ENCODE measurements around the gene SLC30A5. TPM values are rescaled to one million over a fixed set of nuclear protein-coding genes. Genes with fewer than 3 reads are reported as not detected.

Gene SLC30A5
- total RNA-seq, 1 experiment from 2014 or later: 64.5 TPM

- Mint-ChIP-seq H3K9me3 (ENCODE audit: unreplicated experiment) (no peaks in the 10 kb centered on the region), H3K36me3 (ENCODE audit: insufficient read depth, unreplicated experiment) (peaks cover 36% of the 10 kb centered on the region)
Measured at GRCh38 chr5:69115526-69115925, 21.7 kb downstream of the SLC30A5 start.

GRCh38 chr5:69129413-69129812 lies 35.6 kb downstream of the SLC30A5 start:
- Mint-ChIP-seq H3K27ac (ENCODE audit: unreplicated experiment) (peak overlapping the region; percentile 32), H3K9me3 (ENCODE audit: unreplicated experiment) (no peaks in the 10 kb centered on the region), H3K4me3 (ENCODE audit: unreplicated experiment) (no peak overlapping the region), H3K4me1 (ENCODE audit: low read depth, unreplicated experiment) (peaks cover 5% of the 10 kb centered on the region), H3K36me3 (ENCODE audit: insufficient read depth, unreplicated experiment) (peaks cover 41% of the 10 kb centered on the region), H3K27me3 (ENCODE audit: insufficient read depth, unreplicated experiment) (no peaks in the 10 kb centered on the region)
- Histone ChIP-seq H3K9me3 (no peaks in the 10 kb centered on the region), H3K4me3 (ENCODE audit: low read depth, low read length) (no peak overlapping the region), H3K36me3 (ENCODE audit: control insufficient read depth, insufficient read depth, low read length) (no peaks in the 10 kb centered on the region; the same call in 1 of the 2 replicates), H3K27me3 (replicated peaks; ENCODE audit: control insufficient read depth, insufficient read depth, low read length) (no peaks in the 10 kb centered on the region), H3K4me1 (peaks cover 24% of the 10 kb centered on the region)
- intact Hi-C loops (cut with micrococcal nuclease; ENCODE audit: unreplicated experiment): no loop called here
- ChIA-PET POLR2A (no interaction called here), CTCF (no interaction called here)
- no peak for TF ChIP-seq CTCF (IDR thresholded peaks at IDR 0.05; ENCODE audit: insufficient read depth in 1 of 2, low read depth in 1 of 2, low read length in 1 of 2, severe bottlenecking in 1 of 2, unreplicated experiment in 1 of 2)
- no peak for DNase-seq
- BruUV-seq (replicated peaks): no TSS peak

More at GRCh38 chr5:69115526-69115925, 21.7 kb downstream of the SLC30A5 start:
- peaks cover 7% of the 10 kb centered on the region for H3K4me1 Mint-ChIP-seq (ENCODE audit: low read depth, unreplicated experiment)
- no peaks in the 10 kb centered on the region for H3K27me3 Mint-ChIP-seq (ENCODE audit: insufficient read depth, unreplicated experiment)
- ChIA-PET CTCF (no interaction called here), POLR2A (interaction anchor here (0.6 kb wide), 1 partner anchor 26 kb away, joined by 3 read pairs; no protein-coding TSS in a partner anchor)
- Histone ChIP-seq H3K9me3 (no peaks in the 10 kb centered on the region; the same call in 1 of the 2 replicates), H3K4me1 (no peaks in the 10 kb centered on the region), H3K4me3 (ENCODE audit: low read depth, low read length) (no peak overlapping the region), H3K27me3 (replicated peaks; ENCODE audit: control insufficient read depth, insufficient read depth, low read length) (no peaks in the 10 kb centered on the region), H3K36me3 (ENCODE audit: control insufficient read depth, insufficient read depth, low read length) (no peaks in the 10 kb centered on the region)
- no TSS peak for BruUV-seq (replicated peaks)
- intact Hi-C loops (cut with micrococcal nuclease; ENCODE audit: unreplicated experiment): no loop called here
- TF ChIP-seq CTCF (IDR thresholded peaks at IDR 0.05; ENCODE audit: insufficient read depth in 1 of 2, low read depth in 1 of 2, low read length in 1 of 2, severe bottlenecking in 1 of 2, unreplicated experiment in 1 of 2): no peak
- DNase-seq: no peak
- H3K4me3 Mint-ChIP-seq (ENCODE audit: unreplicated experiment): no peak overlapping the region
- no peak overlapping the region for H3K27ac Mint-ChIP-seq (ENCODE audit: unreplicated experiment)

GRCh38 chr5:69130241-69130640 lies 36.4 kb downstream of the SLC30A5 start:
- Mint-ChIP-seq H3K27ac (ENCODE audit: unreplicated experiment) (no peak overlapping the region), H3K4me1 (ENCODE audit: low read depth, unreplicated experiment) (peaks cover 5% of the 10 kb centered on the region), H3K4me3 (ENCODE audit: unreplicated experiment) (no peak overlapping the region), H3K36me3 (ENCODE audit: insufficient read depth, unreplicated experiment) (peaks cover 33% of the 10 kb centered on the region), H3K9me3 (ENCODE audit: unreplicated experiment) (no peaks in the 10 kb centered on the region), H3K27me3 (ENCODE audit: insufficient read depth, unreplicated experiment) (no peaks in the 10 kb centered on the region)
- no peaks in the 10 kb centered on the region for H3K27me3 ChIP-seq (replicated peaks; ENCODE audit: control insufficient read depth, insufficient read depth, low read length)
- no TSS peak for BruUV-seq (replicated peaks)
- POLR2A ChIA-PET: interaction anchor here (0.6 kb wide), 1 partner anchor 37 kb away, joined by 3 read pairs; the partner anchor contains the start of gene CCNB1
- CTCF ChIA-PET: interaction anchor here (0.9 kb wide), 1 partner anchor 37 kb away, joined by 7 read pairs; the partner anchor contains the start of gene SLC30A5
- peak in 1 of 2 experiments; percentile 29 for DNase-seq
- intact Hi-C loops (cut with micrococcal nuclease; ENCODE audit: unreplicated experiment): loop anchor here (2.0 kb wide), 1 partner anchor 37 kb away; the partner anchor contains the start of gene CCNB1
- no peak overlapping the region for H3K4me3 ChIP-seq (ENCODE audit: low read depth, low read length)
- H3K36me3 ChIP-seq (ENCODE audit: control insufficient read depth, insufficient read depth, low read length): no peaks in the 10 kb centered on the region
- H3K9me3 ChIP-seq: no peaks in the 10 kb centered on the region
- H3K4me1 ChIP-seq: peaks cover 24% of the 10 kb centered on the region
- no peak for TF ChIP-seq CTCF (IDR thresholded peaks at IDR 0.05; ENCODE audit: insufficient read depth in 1 of 2, low read depth in 1 of 2, low read length in 1 of 2, severe bottlenecking in 1 of 2, unreplicated experiment in 1 of 2)

Measured in Caco-2 (cell line).